Measurements from ENCODE around the gene KDM3A. TPM values are rescaled to one million over a fixed set of nuclear protein-coding genes. Genes with fewer than 3 reads are reported as not detected.

Gene KDM3A
- total and polyA plus RNA-seq, 9 of the 15 experiments (the other 6 are each of a cell fraction or from before 2014, with no cell fraction given), result 7.5 to 95.4 (median 24.8) TPM

DNA sequence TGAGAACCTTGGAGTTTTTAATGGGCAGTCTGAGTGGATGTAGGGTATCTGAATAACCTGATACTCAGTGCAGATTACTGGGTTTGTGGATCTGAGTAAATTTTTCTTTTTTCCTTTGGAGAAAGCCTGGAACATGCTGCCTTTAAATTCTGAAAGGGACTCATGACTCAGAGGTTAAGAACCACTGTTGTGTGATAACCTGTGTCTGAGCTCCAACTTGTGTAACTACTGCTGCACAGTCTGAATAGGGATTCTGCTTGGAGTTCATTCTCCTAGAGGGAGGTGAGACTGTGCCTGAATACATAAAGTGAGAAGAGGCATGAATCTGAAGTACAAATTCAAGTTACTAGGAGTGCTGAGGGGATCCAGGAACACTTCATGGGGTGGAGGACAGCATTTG, 36.2 kb downstream of the KDM3A start (continued):
- TF ChIP-seq, protein P1, sequence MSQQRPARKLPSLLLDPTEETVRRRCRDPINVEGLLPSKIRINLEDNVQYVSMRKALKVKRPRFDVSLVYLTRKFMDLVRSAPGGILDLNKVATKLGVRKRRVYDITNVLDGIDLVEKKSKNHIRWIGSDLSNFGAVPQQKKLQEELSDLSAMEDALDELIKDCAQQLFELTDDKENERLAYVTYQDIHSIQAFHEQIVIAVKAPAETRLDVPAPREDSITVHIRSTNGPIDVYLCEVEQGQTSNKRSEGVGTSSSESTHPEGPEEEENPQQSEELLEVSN (IDR thresholded peaks at IDR 0.05; ENCODE audit: borderline replicate concordance in 1 of 2, extremely low read depth in 1 of 2, insufficient read depth in 1 of 2, insufficient read length in 1 of 2, low read depth in 1 of 2, low read length in 1 of 2, poor library complexity in 1 of 2, severe bottlenecking in 1 of 2), result no peak
- TF ChIP-seq HOXB6 (CRISPR knock-in tag; IDR thresholded peaks at IDR 0.05; ENCODE audit: borderline replicate concordance) (no peak), ZNF57 (CRISPR knock-in tag; IDR thresholded peaks at IDR 0.05) (no peak), ZKSCAN1 (IDR thresholded peaks at IDR 0.05; ENCODE audit: low read depth, low read length) (no peak), IRF2 (CRISPR knock-in tag; IDR thresholded peaks at IDR 0.05) (no peak), NCOA4 (IDR thresholded peaks at IDR 0.05; ENCODE audit: partially characterized antibody) (no peak), ETV6 (IDR thresholded peaks at IDR 0.05; ENCODE audit: borderline replicate concordance in 1 of 2, low read depth in 2 of 2, low read length in 1 of 2) (no peak), ETV6 (CRISPR knock-in tag; IDR thresholded peaks at IDR 0.05; ENCODE audit: borderline replicate concordance) (no peak), NFE2 (IDR thresholded peaks at IDR 0.05; ENCODE audit: low read depth) (no peak), E2F3 (CRISPR knock-in tag; IDR thresholded peaks at IDR 0.05) (no peak), ZBED1 (IDR thresholded peaks at IDR 0.05) (no peak), ILK (tag; IDR thresholded peaks at IDR 0.05; ENCODE audit: borderline replicate concordance, low read depth) (no peak), NR2C2 (CRISPR knock-in tag; IDR thresholded peaks at IDR 0.05) (no peak), NR2C2 (tag; IDR thresholded peaks at IDR 0.05) (no peak), C11orf30 (IDR thresholded peaks at IDR 0.05; ENCODE audit: low read depth) (no peak)
- TF ChIP-seq, protein P2, sequence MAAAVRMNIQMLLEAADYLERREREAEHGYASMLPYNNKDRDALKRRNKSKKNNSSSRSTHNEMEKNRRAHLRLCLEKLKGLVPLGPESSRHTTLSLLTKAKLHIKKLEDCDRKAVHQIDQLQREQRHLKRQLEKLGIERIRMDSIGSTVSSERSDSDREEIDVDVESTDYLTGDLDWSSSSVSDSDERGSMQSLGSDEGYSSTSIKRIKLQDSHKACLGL (CRISPR knock-in tag; IDR thresholded peaks at IDR 0.05; ENCODE audit: borderline replicate concordance, poor library complexity, severe bottlenecking), result no peak
